ENCODE measurements around the gene TMEM258.

The TMEM258 gene

GRCh38 chr11:61799665-61800284, 7.4 kb upstream of the TMEM258 start:
- no peak for ATAC-seq
- TF ChIP-seq BACH2 (CRISPR knock-in tag; IDR thresholded peaks at IDR 0.05; ENCODE audit: borderline replicate concordance), result no peak
- TF ChIP-seq TOX (CRISPR knock-in tag; IDR thresholded peaks at IDR 0.05; ENCODE audit: borderline replicate concordance), result no peak
- no peak for TF ChIP-seq ARNTL (CRISPR knock-in tag; IDR thresholded peaks at IDR 0.05; ENCODE audit: borderline replicate concordance, low read depth)
- TF ChIP-seq ZNF8 (CRISPR knock-in tag; IDR thresholded peaks at IDR 0.05), result no peak
- no peak for TF ChIP-seq SNAI2 (CRISPR knock-in tag; IDR thresholded peaks at IDR 0.05)
- TF ChIP-seq ZFP30 (CRISPR knock-in tag; IDR thresholded peaks at IDR 0.05), result no peak
- no peak for TF ChIP-seq ZFP3 (CRISPR knock-in tag; IDR thresholded peaks at IDR 0.05)
- no peak for TF ChIP-seq CREB5 (CRISPR knock-in tag; IDR thresholded peaks at IDR 0.05; ENCODE audit: low read depth)
- no peak for TF ChIP-seq RARB (CRISPR knock-in tag; IDR thresholded peaks at IDR 0.05)
- TF ChIP-seq CSDC2 (CRISPR knock-in tag; IDR thresholded peaks at IDR 0.05), result no peak
- no peak for TF ChIP-seq ISL1 (CRISPR knock-in tag; IDR thresholded peaks at IDR 0.05)
- no peak for TF ChIP-seq POU6F1 (CRISPR knock-in tag; IDR thresholded peaks at IDR 0.05; ENCODE audit: borderline replicate concordance, low read depth)
- TF ChIP-seq ZNF70 (CRISPR knock-in tag; IDR thresholded peaks at IDR 0.05), result no peak
- no peak for TF ChIP-seq TSHZ2 (CRISPR knock-in tag; IDR thresholded peaks at IDR 0.05)
- no peak for TF ChIP-seq OSR1 (CRISPR knock-in tag; IDR thresholded peaks at IDR 0.05)
- no peak for TF ChIP-seq PATZ1 (CRISPR knock-in tag; IDR thresholded peaks at IDR 0.05; ENCODE audit: borderline replicate concordance)
- TF ChIP-seq TCF4 (CRISPR knock-in tag; IDR thresholded peaks at IDR 0.05; ENCODE audit: borderline replicate concordance), result no peak
- no peak for TF ChIP-seq ZNF565 (CRISPR knock-in tag; conservative IDR thresholded peaks at IDR 0.05; ENCODE audit: low read depth)
- TF ChIP-seq GLIS3 (CRISPR knock-in tag; IDR thresholded peaks at IDR 0.05), result no peak

GRCh38 chr11:61797263-61797944, 5.0 kb upstream of the TMEM258 start:
- peak; percentile 54 for ATAC-seq
- TF ChIP-seq PATZ1 (CRISPR knock-in tag; IDR thresholded peaks at IDR 0.05; ENCODE audit: borderline replicate concordance) (no peak), CSRNP3 (CRISPR knock-in tag; IDR thresholded peaks at IDR 0.05) (no peak), ZNF8 (CRISPR knock-in tag; IDR thresholded peaks at IDR 0.05) (no peak), TSHZ2 (CRISPR knock-in tag; IDR thresholded peaks at IDR 0.05) (no peak), ISL1 (CRISPR knock-in tag; IDR thresholded peaks at IDR 0.05) (no peak), ZNF70 (CRISPR knock-in tag; IDR thresholded peaks at IDR 0.05) (no peak), BACH2 (CRISPR knock-in tag; IDR thresholded peaks at IDR 0.05; ENCODE audit: borderline replicate concordance) (no peak), ZNF565 (CRISPR knock-in tag; conservative IDR thresholded peaks at IDR 0.05; ENCODE audit: low read depth) (no peak), TOX (CRISPR knock-in tag; IDR thresholded peaks at IDR 0.05; ENCODE audit: borderline replicate concordance) (no peak), SNAI2 (CRISPR knock-in tag; IDR thresholded peaks at IDR 0.05) (no peak), TCF4 (CRISPR knock-in tag; IDR thresholded peaks at IDR 0.05; ENCODE audit: borderline replicate concordance) (no peak), ZC3H10 (CRISPR knock-in tag; IDR thresholded peaks at IDR 0.05) (no peak), PPARA (CRISPR knock-in tag; IDR thresholded peaks at IDR 0.05; ENCODE audit: borderline replicate concordance) (no peak), GLIS3 (CRISPR knock-in tag; IDR thresholded peaks at IDR 0.05) (no peak), RARB (CRISPR knock-in tag; IDR thresholded peaks at IDR 0.05) (no peak), ESRRG (CRISPR knock-in tag; IDR thresholded peaks at IDR 0.05) (no peak)
